IMR-90 (cell line): Measurements from ENCODE around the gene HIVEP3. TPM values are rescaled to one million over a fixed set of nuclear protein-coding genes. Genes with fewer than 3 reads are reported as not detected.

ENCODE experiments used
- ATAC-seq: fragments of 200-7000 bp; cut with Tn5 transposase; 2 replicates; pipeline ENCODE4 v1.9.1; 2020; ENCODE audit warnings: low read depth, mild to moderate bottlenecking, moderate library complexity
- BruUV-seq: library from RNA; stranded (reverse); fragments of 400-500 nt; replicated peaks from 2 replicates; lab custom pipeline; 2021; lab: Mats Ljungman, UMichigan
- CTCF ChIA-PET: fragments of 300-600 bp; formaldehyde crosslinking; extraction: SDS; loops from one replicate; lab custom pipeline; 2021; ENCODE audit warnings: antibody characterized with exemption; lab: Yijun Ruan, JAX
- POLR2A ChIA-PET: fragments of 300-600 bp; sonication (Branson Sonifier 250); formaldehyde crosslinking; loops from one replicate; lab custom pipeline; 2022; ENCODE audit warnings: antibody characterized with exemption; ENCODE audit not compliant: unreplicated experiment; lab: Charles Lee
- DNase-seq: peaks from one replicate; pipeline ENCODE4 v3.0.0; 2013
- H2AFZ ChIP-seq: replicated peaks from 2 replicates; pipeline ENCODE3; 2013; ENCODE audit warnings: low read length, mild to moderate bottlenecking; ENCODE audit not compliant: poor library complexity
- H2AK5ac ChIP-seq: 2 replicates; pipeline ENCODE4 v1.6.1; 2013; ENCODE audit warnings: low read depth, low read length, inconsistent platforms
- H2AK9ac ChIP-seq: replicated peaks from 2 replicates; pipeline ENCODE3; 2013; ENCODE audit warnings: mild to moderate bottlenecking, low read depth, low read length, moderate library complexity; ENCODE audit not compliant: poor library complexity
- H2BK120ac ChIP-seq: 2 replicates; pipeline ENCODE4 v1.6.1; 2013; ENCODE audit warnings: low read depth, low read length, inconsistent platforms
- H2BK15ac ChIP-seq: 3 replicates; pipeline ENCODE4 v1.6.1; 2013; ENCODE audit warnings: low read depth, low read length, inconsistent platforms
- H2BK20ac ChIP-seq: 2 replicates; pipeline ENCODE4 v1.6.1; 2013; ENCODE audit warnings: low read depth, mild to moderate bottlenecking, inconsistent platforms, low read length, moderate library complexity
- H2BK5ac ChIP-seq: 2 replicates; pipeline ENCODE4 v1.6.1; 2013; ENCODE audit warnings: mild to moderate bottlenecking, low read depth, low read length, inconsistent platforms; ENCODE audit not compliant: poor library complexity, severe bottlenecking
- H3K14ac ChIP-seq: replicated peaks from 2 replicates; pipeline ENCODE4 v1.6.1; 2013; ENCODE audit warnings: low read depth, low read length, inconsistent platforms
- H3K18ac ChIP-seq: 2 replicates; pipeline ENCODE4 v1.6.1; 2013; ENCODE audit warnings: low read depth, low read length, control low read depth
- H3K23ac ChIP-seq: 2 replicates; pipeline ENCODE4 v1.6.1; 2013; ENCODE audit warnings: low read depth, low read length, inconsistent platforms
- H3K27ac ChIP-seq: 2 replicates; pipeline ENCODE4 v1.5.1; 2013; ENCODE audit warnings: mild to moderate bottlenecking, control low read depth, low read length; ENCODE audit not compliant: insufficient read depth
- H3K27me3 ChIP-seq: 2 replicates; pipeline ENCODE4 v1.6.1; 2013; ENCODE audit warnings: low read length; ENCODE audit not compliant: control insufficient read depth, insufficient read depth
- H3K36me3 ChIP-seq: 2 replicates; pipeline ENCODE4 v1.6.1; 2013; ENCODE audit warnings: low read length, mixed read lengths; ENCODE audit not compliant: control insufficient read depth, insufficient read depth
- H3K4ac ChIP-seq: 2 replicates; pipeline ENCODE4 v1.6.1; 2013; ENCODE audit warnings: low read depth, low read length, inconsistent platforms
- H3K4me1 ChIP-seq: 2 replicates; pipeline ENCODE4 v1.6.1; 2013; ENCODE audit warnings: low read length, mixed read lengths; ENCODE audit not compliant: control insufficient read depth, insufficient read depth
- H3K4me2 ChIP-seq: 2 replicates; pipeline ENCODE4 v1.6.1; 2013; ENCODE audit warnings: low read depth, mild to moderate bottlenecking, control low read depth, low read length, moderate library complexity
- H3K4me3 ChIP-seq: 2 replicates; pipeline ENCODE4 v1.5.1; 2013; ENCODE audit warnings: low read depth, mild to moderate bottlenecking, control low read depth, low read length, moderate library complexity; ENCODE audit not compliant: insufficient read depth
- H3K56ac ChIP-seq: 2 replicates; pipeline ENCODE4 v1.6.1; 2013; ENCODE audit warnings: low read length, inconsistent platforms; ENCODE audit not compliant: insufficient read depth; ENCODE audit errors: extremely low read depth
- H3K79me1 ChIP-seq, 2 experiments: 2 replicates each; pipeline ENCODE4 v1.6.1; 2013; ENCODE audit warnings: low read length in 2 of 2, inconsistent platforms in 1 of 2, low read depth in 1 of 2
- H3K9ac ChIP-seq: 2 replicates; pipeline ENCODE4 v1.6.1; 2013; ENCODE audit warnings: low read depth, low read length, control low read depth
- H3K9me1 ChIP-seq: 2 replicates; pipeline ENCODE4 v1.6.1; 2013; ENCODE audit warnings: low read length, inconsistent platforms; ENCODE audit not compliant: insufficient read depth
- H3K9me3 ChIP-seq: 2 replicates; pipeline ENCODE4 v1.6.1; 2013; ENCODE audit warnings: low read length; ENCODE audit not compliant: control insufficient read depth, insufficient read depth
- H4K20me1 ChIP-seq: 2 replicates; pipeline ENCODE4 v1.6.1; 2013; ENCODE audit warnings: low read length, inconsistent platforms; ENCODE audit not compliant: insufficient read depth
- H4K5ac ChIP-seq: 2 replicates; pipeline ENCODE4 v1.6.1; 2013; ENCODE audit warnings: mild to moderate bottlenecking, low read depth, low read length, control low read depth
- H4K8ac ChIP-seq, 2 experiments: 2 replicates each; pipeline ENCODE4 v1.6.1; 2013; ENCODE audit warnings: low read depth in 2 of 2, low read length in 2 of 2, control low read depth in 1 of 2, inconsistent platforms in 1 of 2
- H4K91ac ChIP-seq: 2 replicates; pipeline ENCODE4 v1.6.1; 2013; ENCODE audit warnings: low read depth, low read length, inconsistent platforms; ENCODE audit not compliant: insufficient read depth
- BHLHE40 ChIP-seq: fragments of 150-350 bp; IDR thresholded peaks from 2 replicates; pipeline ENCODE4 v1.6.1; 2016; ENCODE audit warnings: mild to moderate bottlenecking, low read depth, low read length
- CEBPB ChIP-seq: IDR thresholded peaks from 2 replicates; pipeline ENCODE4 v1.6.1; 2012; ENCODE audit warnings: low read depth, low read length, improper control_type of control experiment
- CHD1 ChIP-seq: IDR thresholded peaks from 2 replicates; pipeline ENCODE4 v1.6.1; 2012; ENCODE audit warnings: low read depth, low read length, improper control_type of control experiment
- CTCF ChIP-seq: conservative IDR thresholded peaks from 2 replicates; pipeline ENCODE4 v1.5.1; 2012; ENCODE audit warnings: mild to moderate bottlenecking, low read depth, low read length, improper control_type of control experiment
- ELK1 ChIP-seq: fragments of 150-350 bp; IDR thresholded peaks from 2 replicates; pipeline ENCODE4 v1.6.1; 2016; ENCODE audit warnings: low read depth, mild to moderate bottlenecking, low read length, moderate library complexity, borderline replicate concordance
- FOS ChIP-seq: fragments of 150-350 bp; IDR thresholded peaks from 2 replicates; pipeline ENCODE4 v1.6.1; 2016; ENCODE audit warnings: low read depth, low read length
- MAZ ChIP-seq: IDR thresholded peaks from 2 replicates; pipeline ENCODE4 v1.6.1; 2012; ENCODE audit warnings: low read depth, mild to moderate bottlenecking, low read length, improper control_type of control experiment, moderate library complexity, borderline replicate concordance
- MXI1 ChIP-seq: IDR thresholded peaks from 2 replicates; pipeline ENCODE4 v1.6.1; 2012; ENCODE audit warnings: low read depth, mild to moderate bottlenecking, low read length, moderate library complexity, borderline replicate concordance
- NFE2L2 ChIP-seq: fragments of 150-350 bp; IDR thresholded peaks from 2 replicates; pipeline ENCODE4 v1.6.1; 2016; ENCODE audit warnings: low read depth, mild to moderate bottlenecking, low read length
- POLR2A ChIP-seq: IDR thresholded peaks from 2 replicates; pipeline ENCODE4 v1.6.1; 2012; ENCODE audit warnings: mild to moderate bottlenecking, low read depth, low read length
- RCOR1 ChIP-seq: IDR thresholded peaks from 2 replicates; pipeline ENCODE4 v1.6.1; 2012; ENCODE audit warnings: mild to moderate bottlenecking, low read length, improper control_type of control experiment; ENCODE audit not compliant: insufficient replicate concordance
- RFX5 ChIP-seq: IDR thresholded peaks from 2 replicates; pipeline ENCODE4 v1.8.0; 2012; ENCODE audit warnings: low read depth, mild to moderate bottlenecking, low read length, moderate library complexity
- SMC3 ChIP-seq: fragments of 150-350 bp; IDR thresholded peaks from 2 replicates; pipeline ENCODE4 v1.6.1; 2016; ENCODE audit warnings: low read depth, mild to moderate bottlenecking, antibody characterized with exemption, low read length, moderate library complexity
- USF2 ChIP-seq: fragments of 150-350 bp; IDR thresholded peaks from 2 replicates; pipeline ENCODE4 v1.6.1; 2017; ENCODE audit warnings: mild to moderate bottlenecking, antibody characterized with exemption, low read length, low read depth
- WGBS, 2 experiments: methylation state at CpG; one replicate each; pipeline versions ENCODE4 v1.1.5 to v1.1.7; 2013; ENCODE audit warnings: missing lambda C conversion rate in 2 of 2; ENCODE audit not compliant: insufficient read length in 1 of 2; ENCODE audit errors: extremely low coverage in 2 of 2; 5-methylcytosine and 5-hydroxymethylcytosine counted together
- dilution Hi-C: fragments of 300-500 bp; cut with HindIII; formaldehyde crosslinking; loops from one replicate; pipeline ENCODE4 v1.14.3; 2018; ENCODE audit warnings: low sequenced_read_pairs; ENCODE audit not compliant: unreplicated experiment
- in situ Hi-C: fragments of 300-500 bp; cut with MboI; formaldehyde crosslinking; loops from 3 replicates; pipeline ENCODE4 v1.14.3; 2019; ENCODE audit warnings: low sequenced_read_pairs, inconsistent platforms, mixed read lengths
- intact Hi-C: fragments of 100-400 bp; cut with micrococcal nuclease; formaldehyde crosslinking; loops from 2 replicates; pipeline ENCODE4 v1.10.0; 2022
- polyA plus RNA-seq, 3 experiments: library from polyadenylated mRNA; depleted of rRNA; stranded (reverse); fragments of >200 nt; gene quantifications; 2 replicates each; pipeline ENCODE4 v1.2.3, GENCODE V29; 2012; ENCODE audit warnings: low replicate concordance in 1 of 3
- total RNA-seq: library from RNA; depleted of rRNA; stranded (reverse); fragments of >200 nt; gene quantifications from 2 replicates; pipeline ENCODE4 v1.2.3, GENCODE V29; 2012

The HIVEP3 gene
- total and polyA plus RNA-seq, 2 of the 4 experiments (the other 2 are of a cell fraction), result 1.4 to 4.0 TPM

GRCh38 chr1:41767534-41768525 is 150.9 kb downstream of the HIVEP3 start:
- H4K20me1 ChIP-seq, result no peaks in the 10 kb centered on the region
- DNase-seq (no peak), ATAC-seq (no peak)
- no peak overlapping the region for H2AK9ac ChIP-seq
- H3K14ac ChIP-seq, result no peak overlapping the region
- H3K9me1 ChIP-seq, result peaks cover under 1% of the 10 kb centered on the region; the same call in 1 of the 2 replicates
- H3K9ac ChIP-seq, result no peak overlapping the region
- peaks cover 2% of the 10 kb centered on the region for H3K4me1 ChIP-seq
- ChIA-PET POLR2A (no interaction called here), CTCF (no interaction called here)
- H3K27me3 ChIP-seq, result peaks cover 6% of the 10 kb centered on the region; the same call in 1 of the 2 replicates
- H3K27ac ChIP-seq, result no peak overlapping the region
- H3K4ac ChIP-seq, result no peak overlapping the region
- H2BK120ac ChIP-seq, result no peak overlapping the region
- no peak overlapping the region for H3K4me3 ChIP-seq
- H4K8ac ChIP-seq, result no peak overlapping the region
- H2BK20ac ChIP-seq, result no peak overlapping the region
- H3K79me1 ChIP-seq, result no peaks in the 10 kb centered on the region
- no TSS peak for BruUV-seq
- H2BK15ac ChIP-seq, result no peak overlapping the region
- H3K4me2 ChIP-seq, result no peak overlapping the region
- H3K18ac ChIP-seq, result no peak overlapping the region
- no peak overlapping the region for H3K23ac ChIP-seq
- in situ Hi-C loops (no loop called here), dilution Hi-C loops (no loop called here), intact Hi-C loops (no loop called here)
- no peak overlapping the region for H2AK5ac ChIP-seq
- H4K91ac ChIP-seq, result no peak overlapping the region
- H2AFZ ChIP-seq, result no peak overlapping the region
- H4K5ac ChIP-seq, result no peak overlapping the region
- H3K56ac ChIP-seq, result no peak overlapping the region
- no peak overlapping the region for H2BK5ac ChIP-seq
- no peaks in the 10 kb centered on the region for H3K36me3 ChIP-seq
- no peaks in the 10 kb centered on the region for H3K9me3 ChIP-seq
- 50% methylated on average over 2 of the region's 11 CpGs; no CpG with 5 or more reads in 1 of the 2 experiments for WGBS, 2 experiments
- TF ChIP-seq MXI1 (no peak), POLR2A (no peak), USF2 (no peak), SMC3 (no peak), NFE2L2 (no peak), BHLHE40 (no peak), RFX5 (no peak), CHD1 (no peak), CEBPB (no peak), CTCF (no peak), FOS (no peak), RCOR1 (no peak), ELK1 (no peak), MAZ (no peak)
